Testis (tissue), 3 donors: Measurements from ENCODE around the gene ZNF555. TPM values are rescaled to one million over a fixed set of nuclear protein-coding genes. Genes with fewer than 3 reads are reported as not detected.

ENCODE experiments used
- DNase-seq: peaks from one replicate; pipeline ENCODE4 v3.0.0-alpha.2; 2019
- H3K27ac ChIP-seq, 2 donors: fragments of 200-600 bp; sonication (generic); one replicate each; pipeline ENCODE4 v1.5.1; 2019
- H3K27me3 ChIP-seq: fragments of 200-600 bp; sonication (generic); one replicate; pipeline ENCODE4 v1.5.1; 2019
- H3K36me3 ChIP-seq: fragments of 200-600 bp; sonication (generic); one replicate; pipeline ENCODE4 v1.5.1; 2017; ENCODE audit warnings: low read depth; ENCODE audit errors: missing control alignments
- H3K4me1 ChIP-seq: fragments of 200-600 bp; sonication (generic); one replicate; pipeline ENCODE4 v1.5.1; 2019
- H3K4me3 ChIP-seq, 2 donors: fragments of 200-600 bp; sonication (generic); one replicate each; pipeline ENCODE4 v1.5.1; 2017 to 2019
- H3K9me3 ChIP-seq: fragments of 200-600 bp; sonication (generic); one replicate; pipeline ENCODE4 v1.5.1; 2017
- POLR2A ChIP-seq: fragments of 450-650 bp; IDR thresholded peaks from one replicate; pipeline ENCODE4 v1.6.1; 2017; ENCODE audit warnings: antibody characterized with exemption, mild to moderate bottlenecking, moderate library complexity
- WGBS, 2 donors: methylation state at CpG; one replicate each; pipeline ENCODE4 v1.1.5; 2018; 5-methylcytosine and 5-hydroxymethylcytosine counted together
- intact Hi-C: fragments of 100-400 bp; cut with DNase I; formaldehyde crosslinking; loops from one replicate; pipeline ENCODE4 v1.15.1; 2023; ENCODE audit warnings: low total_unique reads
- polyA plus RNA-seq: library from polyadenylated mRNA; stranded (reverse); fragments of 350-450 nt; fragmentation: Illumina TruSeq; extraction: RNeasy Lipid Tissue Mini Kit (QIAGEN cat#74804); gene quantifications from one replicate; pipeline ENCODE4 v1.2.3, GENCODE V29; 2014; ENCODE audit warnings: low read depth, low replicate concordance; ENCODE audit not compliant: insufficient read depth
- total RNA-seq, 2 donors: library from RNA; depleted of rRNA; stranded (reverse); fragments of >200 nt; gene quantifications; one replicate each; pipeline ENCODE4 v1.2.3, GENCODE V29; 2016
- TF ChIP-seq, protein P1 (sequence below), 3 experiments: fragments of 450-650 bp in 2 of 3; fragments of 200-600 bp in 1 of 3; sonication (generic) in 1 of 3; IDR thresholded peaks; one replicate each; pipeline ENCODE4 v1.5.1; 2016 to 2019; ENCODE audit warnings: antibody characterized with exemption in 3 of 3, mild to moderate bottlenecking in 2 of 3, moderate library complexity in 1 of 3

Gene ZNF555
- total and polyA plus RNA-seq, 3 donors from 2014 or later: 7.1 to 8.5 (median 7.2) TPM

DNA sequence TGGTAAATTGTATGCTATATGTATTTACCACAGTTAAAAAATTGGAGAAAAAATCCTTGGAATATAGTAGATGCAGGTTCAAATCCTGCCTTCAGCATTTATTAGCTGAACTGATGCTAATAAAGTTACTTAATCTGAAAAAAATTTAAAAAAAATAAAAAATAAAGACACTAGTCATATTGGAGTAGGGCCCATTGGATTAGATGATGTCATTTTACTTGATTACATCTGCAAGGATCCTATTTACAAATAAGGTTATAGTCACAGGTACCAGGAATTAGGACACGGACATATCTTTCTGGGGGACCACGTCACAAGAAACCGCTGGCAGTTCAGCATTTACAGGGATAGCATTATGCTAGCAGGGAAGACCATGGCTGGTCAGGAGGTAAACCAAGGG lies 6.2 kb downstream of the ZNF555 start:
- intact Hi-C loops: no loop called here
- no peak for DNase-seq
- Histone ChIP-seq H3K36me3 (no peaks in the 10 kb centered on the region), H3K4me1 (no peaks in the 10 kb centered on the region), H3K27me3 (no peaks in the 10 kb centered on the region), H3K9me3 (no peaks in the 10 kb centered on the region), H3K4me3 (no peak overlapping the region), H3K27ac (no peak overlapping the region)
- TF ChIP-seq, protein P1, sequence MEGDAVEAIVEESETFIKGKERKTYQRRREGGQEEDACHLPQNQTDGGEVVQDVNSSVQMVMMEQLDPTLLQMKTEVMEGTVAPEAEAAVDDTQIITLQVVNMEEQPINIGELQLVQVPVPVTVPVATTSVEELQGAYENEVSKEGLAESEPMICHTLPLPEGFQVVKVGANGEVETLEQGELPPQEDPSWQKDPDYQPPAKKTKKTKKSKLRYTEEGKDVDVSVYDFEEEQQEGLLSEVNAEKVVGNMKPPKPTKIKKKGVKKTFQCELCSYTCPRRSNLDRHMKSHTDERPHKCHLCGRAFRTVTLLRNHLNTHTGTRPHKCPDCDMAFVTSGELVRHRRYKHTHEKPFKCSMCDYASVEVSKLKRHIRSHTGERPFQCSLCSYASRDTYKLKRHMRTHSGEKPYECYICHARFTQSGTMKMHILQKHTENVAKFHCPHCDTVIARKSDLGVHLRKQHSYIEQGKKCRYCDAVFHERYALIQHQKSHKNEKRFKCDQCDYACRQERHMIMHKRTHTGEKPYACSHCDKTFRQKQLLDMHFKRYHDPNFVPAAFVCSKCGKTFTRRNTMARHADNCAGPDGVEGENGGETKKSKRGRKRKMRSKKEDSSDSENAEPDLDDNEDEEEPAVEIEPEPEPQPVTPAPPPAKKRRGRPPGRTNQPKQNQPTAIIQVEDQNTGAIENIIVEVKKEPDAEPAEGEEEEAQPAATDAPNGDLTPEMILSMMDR (IDR thresholded peaks at IDR 0.05): no peak
- TF ChIP-seq POLR2A: no peak
- WGBS, 2 donors: 96 to 97% methylated on average over 3 of the region's 3 CpGs

DNA sequence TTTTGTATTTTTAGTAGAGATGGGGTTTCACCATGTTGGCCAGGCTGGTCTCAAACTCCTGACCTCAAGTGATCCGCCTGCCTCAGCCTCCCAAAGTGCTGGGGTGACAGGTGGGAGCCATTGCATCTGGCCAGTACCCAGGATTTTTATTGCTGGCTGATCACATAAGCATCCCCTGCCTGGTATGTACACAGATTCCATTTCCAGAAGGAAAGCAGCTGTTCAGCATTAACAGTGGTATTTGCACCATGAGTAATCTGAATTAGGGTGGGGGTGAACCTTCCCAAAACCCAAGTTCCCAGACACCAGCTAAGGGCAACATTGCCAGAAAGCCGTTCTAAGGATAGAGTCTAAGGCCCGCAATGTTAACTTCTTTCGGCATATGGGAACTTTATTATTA lies 7.3 kb downstream of the ZNF555 start:
- WGBS, 2 donors: 85 to 91% methylated on average over 4 of the region's 4 CpGs
- no peaks in the 10 kb centered on the region for H3K36me3 ChIP-seq
- H3K27ac ChIP-seq: no peak overlapping the region
- intact Hi-C loops: no loop called here
- no peaks in the 10 kb centered on the region for H3K9me3 ChIP-seq
- TF ChIP-seq, protein P1 (IDR thresholded peaks at IDR 0.05): no peak
- no peak for TF ChIP-seq POLR2A
- H3K4me3 ChIP-seq: no peak overlapping the region
- no peaks in the 10 kb centered on the region for H3K27me3 ChIP-seq
- no peak for DNase-seq
- no peaks in the 10 kb centered on the region for H3K4me1 ChIP-seq

DNA sequence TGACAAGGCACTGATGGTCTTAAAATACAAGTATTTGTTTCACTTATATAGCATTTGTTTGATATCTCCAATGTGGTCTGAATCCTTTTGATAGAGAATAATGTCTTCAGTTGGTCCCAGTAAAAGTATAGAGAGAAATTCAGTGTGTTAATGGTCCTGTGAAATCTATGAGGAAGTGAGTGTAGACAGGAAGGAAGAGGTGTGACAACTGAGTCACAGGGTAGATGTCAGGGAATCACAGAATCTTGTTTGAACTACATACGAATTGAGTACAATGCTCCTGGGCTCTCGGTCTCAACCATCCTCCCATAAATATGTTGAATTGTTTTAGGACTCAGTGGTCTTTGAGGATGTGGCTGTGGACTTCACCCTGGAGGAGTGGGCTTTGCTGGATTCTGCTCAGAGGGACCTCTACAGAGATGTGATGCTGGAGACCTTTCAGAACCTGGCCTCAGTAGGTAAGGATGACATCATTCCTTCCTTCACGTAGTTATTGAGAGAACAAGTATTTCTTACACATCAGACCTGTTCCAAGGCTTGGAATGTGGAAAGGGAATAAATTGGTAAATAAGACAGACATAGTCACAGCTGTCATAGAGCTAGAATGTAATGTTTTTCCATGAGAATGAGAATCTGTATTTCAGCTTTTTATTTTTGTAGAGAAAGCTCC lies 9.1 kb downstream of the ZNF555 start:
- WGBS, 2 donors: 93 to 96% methylated on average over 3 of the region's 3 CpGs
- Histone ChIP-seq H3K4me1 (no peaks in the 10 kb centered on the region), H3K4me3 (no peak overlapping the region), H3K9me3 (no peaks in the 10 kb centered on the region), H3K36me3 (peaks cover 4% of the 10 kb centered on the region), H3K27me3 (no peaks in the 10 kb centered on the region), H3K27ac (no peak overlapping the region)
- no peak for TF ChIP-seq POLR2A
- TF ChIP-seq, protein P1 (IDR thresholded peaks at IDR 0.05): no peak
- intact Hi-C loops: no loop called here
- DNase-seq: no peak

DNA sequence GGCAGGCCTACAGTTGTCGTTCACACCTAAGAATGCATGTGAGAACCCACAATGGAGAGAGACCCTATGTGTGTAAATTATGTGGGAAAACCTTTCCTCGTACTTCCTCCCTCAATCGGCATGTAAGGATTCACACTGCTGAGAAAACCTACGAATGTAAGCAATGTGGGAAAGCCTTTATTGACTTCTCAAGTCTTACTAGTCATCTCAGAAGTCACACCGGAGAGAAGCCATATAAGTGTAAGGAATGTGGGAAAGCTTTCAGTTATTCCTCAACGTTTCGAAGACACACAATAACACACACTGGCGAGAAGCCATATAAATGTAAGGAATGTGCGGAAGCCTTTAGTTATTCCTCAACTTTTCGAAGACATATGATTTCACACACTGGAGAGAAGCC lies 11.3 kb downstream of the ZNF555 start:
- no peaks in the 10 kb centered on the region for H3K27me3 ChIP-seq
- TF ChIP-seq, protein P1 (IDR thresholded peaks at IDR 0.05): no peak
- TF ChIP-seq POLR2A: no peak
- no peak for DNase-seq
- no peak overlapping the region for H3K27ac ChIP-seq
- peaks cover 4% of the 10 kb centered on the region for H3K36me3 ChIP-seq
- intact Hi-C loops: no loop called here
- WGBS, 2 donors: 96 to 98% methylated on average over 10 of the region's 10 CpGs
- no peak overlapping the region for H3K4me3 ChIP-seq
- H3K9me3 ChIP-seq: no peaks in the 10 kb centered on the region
- H3K4me1 ChIP-seq: no peaks in the 10 kb centered on the region

DNA sequence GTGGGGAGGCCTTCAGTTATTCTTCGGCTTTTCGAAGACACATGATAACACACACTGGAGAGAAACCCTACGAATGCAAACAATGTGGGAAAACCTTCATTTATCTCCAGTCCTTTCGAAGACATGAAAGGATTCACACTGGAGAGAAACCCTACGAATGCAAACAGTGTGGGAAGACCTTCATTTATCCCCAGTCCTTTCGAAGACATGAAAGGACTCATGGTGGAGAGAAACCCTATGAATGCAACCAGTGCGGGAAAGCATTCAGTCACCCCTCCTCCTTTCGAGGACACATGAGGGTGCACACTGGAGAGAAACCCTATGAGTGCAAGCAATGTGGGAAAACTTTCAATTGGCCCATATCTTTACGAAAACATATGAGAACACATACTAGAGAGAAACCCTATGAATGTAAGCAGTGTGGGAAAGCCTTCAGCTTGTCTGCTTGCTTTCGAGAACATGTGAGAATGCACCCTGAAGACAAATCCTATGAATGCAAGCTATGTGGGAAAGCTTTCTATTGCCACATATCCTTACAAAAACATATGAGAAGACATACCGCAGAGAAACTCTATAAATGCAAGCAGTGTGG lies 11.8 kb downstream of the ZNF555 start:
- no peak overlapping the region for H3K4me3 ChIP-seq
- H3K9me3 ChIP-seq: no peaks in the 10 kb centered on the region
- intact Hi-C loops: no loop called here
- H3K27ac ChIP-seq: no peak overlapping the region
- no peak for DNase-seq
- H3K27me3 ChIP-seq: no peaks in the 10 kb centered on the region
- no peak for TF ChIP-seq POLR2A
- TF ChIP-seq, protein P1 (IDR thresholded peaks at IDR 0.05): no peak
- 96 to 99% methylated on average over 11 of the region's 11 CpGs for WGBS, 2 donors
- no peaks in the 10 kb centered on the region for H3K4me1 ChIP-seq
- peaks cover 4% of the 10 kb centered on the region for H3K36me3 ChIP-seq
